DOHH2 (cell line): ENCODE measurements around the gene PGAM1.

Source experiments
- EZH2phosphoT487 ChIP-seq: fragments of 200-600 bp; sonication (generic); IDR thresholded peaks from 2 replicates; pipeline ENCODE4 v1.6.1; 2017; ENCODE audit warnings: borderline replicate concordance, mild to moderate bottlenecking, antibody characterized with exemption, low read length, moderate library complexity, mixed read lengths
- TF ChIP-seq, protein P1 (sequence below): fragments of 200-600 bp; sonication (generic); IDR thresholded peaks from one replicate; pipeline ENCODE4 v1.5.1; 2014; ENCODE audit warnings: antibody characterized with exemption, mild to moderate bottlenecking, low read depth, low read length; ENCODE audit not compliant: poor library complexity, severe bottlenecking

DNA sequence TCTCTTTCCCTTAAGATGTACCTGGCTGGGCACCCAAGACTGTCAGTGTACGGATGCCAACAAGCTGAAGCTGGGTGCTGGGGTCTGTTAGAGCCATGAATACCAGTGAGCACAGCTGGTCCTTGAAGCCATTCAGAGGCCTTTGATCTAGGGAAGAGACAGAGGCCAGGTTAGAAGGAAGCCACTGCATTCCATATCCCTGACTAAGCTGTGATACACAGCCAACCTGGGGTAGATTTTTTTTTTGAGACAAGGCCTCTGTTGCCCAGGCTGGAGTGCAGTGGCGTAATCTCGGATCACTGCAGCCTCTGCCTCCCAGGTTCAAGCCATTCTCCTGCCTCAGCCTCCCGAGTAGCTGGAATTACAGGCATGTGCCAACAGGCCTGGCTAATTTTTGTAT is 40.8 kb downstream of the PGAM1 start:
- TF ChIP-seq, protein P1, sequence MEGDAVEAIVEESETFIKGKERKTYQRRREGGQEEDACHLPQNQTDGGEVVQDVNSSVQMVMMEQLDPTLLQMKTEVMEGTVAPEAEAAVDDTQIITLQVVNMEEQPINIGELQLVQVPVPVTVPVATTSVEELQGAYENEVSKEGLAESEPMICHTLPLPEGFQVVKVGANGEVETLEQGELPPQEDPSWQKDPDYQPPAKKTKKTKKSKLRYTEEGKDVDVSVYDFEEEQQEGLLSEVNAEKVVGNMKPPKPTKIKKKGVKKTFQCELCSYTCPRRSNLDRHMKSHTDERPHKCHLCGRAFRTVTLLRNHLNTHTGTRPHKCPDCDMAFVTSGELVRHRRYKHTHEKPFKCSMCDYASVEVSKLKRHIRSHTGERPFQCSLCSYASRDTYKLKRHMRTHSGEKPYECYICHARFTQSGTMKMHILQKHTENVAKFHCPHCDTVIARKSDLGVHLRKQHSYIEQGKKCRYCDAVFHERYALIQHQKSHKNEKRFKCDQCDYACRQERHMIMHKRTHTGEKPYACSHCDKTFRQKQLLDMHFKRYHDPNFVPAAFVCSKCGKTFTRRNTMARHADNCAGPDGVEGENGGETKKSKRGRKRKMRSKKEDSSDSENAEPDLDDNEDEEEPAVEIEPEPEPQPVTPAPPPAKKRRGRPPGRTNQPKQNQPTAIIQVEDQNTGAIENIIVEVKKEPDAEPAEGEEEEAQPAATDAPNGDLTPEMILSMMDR, result no peak
- no peak for TF ChIP-seq EZH2phosphoT487
